ACC112 (cell line): Measurements from ENCODE around the gene TMPO.

ENCODE experiments used
- H2AFZ ChIP-seq: fragments of 200-600 bp; sonication (generic); one replicate; pipeline ENCODE4 v1.6.0; 2017; ENCODE audit warnings: antibody characterized with exemption, low read length; ENCODE audit not compliant: unreplicated experiment
- H3K27ac ChIP-seq: fragments of 200-600 bp; sonication (generic); 2 replicates; pipeline ENCODE4 v1.5.1; 2014; ENCODE audit warnings: low read depth, mild to moderate bottlenecking, antibody characterized with exemption, low read length, moderate library complexity
- H3K27me3 ChIP-seq: fragments of 200-600 bp; sonication (generic); 2 replicates; pipeline ENCODE4 v1.6.1; 2014; ENCODE audit warnings: mild to moderate bottlenecking, antibody characterized with exemption, low read length, moderate library complexity, mixed read lengths; ENCODE audit not compliant: insufficient read depth
- H3K36me3 ChIP-seq: fragments of 200-600 bp; sonication (generic); 2 replicates; pipeline ENCODE4 v1.6.1; 2016; ENCODE audit warnings: mild to moderate bottlenecking, antibody characterized with exemption, low read length, moderate library complexity, mixed read lengths; ENCODE audit not compliant: insufficient read depth
- H3K4me1 ChIP-seq: fragments of 200-600 bp; sonication (generic); one replicate; pipeline ENCODE4 v1.6.1; 2016; ENCODE audit warnings: low read length, mixed read lengths; ENCODE audit not compliant: insufficient read depth, unreplicated experiment, control insufficient read depth
- H3K4me3 ChIP-seq: fragments of 200-600 bp; sonication (generic); 2 replicates; pipeline ENCODE4 v1.5.1; 2014; ENCODE audit warnings: mild to moderate bottlenecking, low read depth, low read length
- H3K79me2 ChIP-seq: fragments of 200-600 bp; sonication (generic); one replicate; pipeline ENCODE4 v1.6.0; 2016; ENCODE audit warnings: low read length; ENCODE audit not compliant: control insufficient read depth, unreplicated experiment, insufficient read depth

Gene TMPO

GRCh38 chr12:98578821-98579220 lies 63.4 kb downstream of the TMPO start:
- no peak overlapping the region for H3K27ac ChIP-seq
- no peak overlapping the region for H2AFZ ChIP-seq

GRCh38 chr12:98579347-98579746 lies 64.0 kb downstream of the TMPO start:
- Histone ChIP-seq H3K36me3 (no peaks in the 10 kb centered on the region), H3K27ac (no peak overlapping the region), H3K79me2 (no peaks in the 10 kb centered on the region), H3K27me3 (no peaks in the 10 kb centered on the region), H3K4me1 (peaks cover 5% of the 10 kb centered on the region), H3K4me3 (no peak overlapping the region), H2AFZ (no peak overlapping the region)

More at GRCh38 chr12:98578821-98579220, 63.4 kb downstream of the TMPO start:
- H3K36me3 ChIP-seq, result no peaks in the 10 kb centered on the region
- H3K79me2 ChIP-seq, result no peaks in the 10 kb centered on the region
- H3K4me1 ChIP-seq, result peaks cover 5% of the 10 kb centered on the region
- H3K27me3 ChIP-seq, result no peaks in the 10 kb centered on the region
- no peak overlapping the region for H3K4me3 ChIP-seq

- Histone ChIP-seq H3K4me1 (peaks cover 5% of the 10 kb centered on the region), H3K36me3 (no peaks in the 10 kb centered on the region), H2AFZ (no peak overlapping the region), H3K4me3 (no peak overlapping the region), H3K27ac (no peak overlapping the region), H3K27me3 (no peaks in the 10 kb centered on the region), H3K79me2 (no peaks in the 10 kb centered on the region)
These were observed 64.4 kb downstream of the TMPO start for GRCh38 chr12:98579835-98580234.

GRCh38 chr12:98580695-98581094 lies 65.3 kb downstream of the TMPO start:
- Histone ChIP-seq H3K4me1 (peaks cover 5% of the 10 kb centered on the region), H3K36me3 (no peaks in the 10 kb centered on the region), H2AFZ (no peak overlapping the region), H3K27ac (no peak overlapping the region), H3K4me3 (no peak overlapping the region), H3K79me2 (no peaks in the 10 kb centered on the region), H3K27me3 (no peaks in the 10 kb centered on the region)

- H3K27me3 ChIP-seq, result no peaks in the 10 kb centered on the region
- no peak overlapping the region for H2AFZ ChIP-seq
- H3K79me2 ChIP-seq, result no peaks in the 10 kb centered on the region
- no peak overlapping the region for H3K4me3 ChIP-seq
- peaks cover 5% of the 10 kb centered on the region for H3K4me1 ChIP-seq
- H3K27ac ChIP-seq, result no peak overlapping the region
- no peaks in the 10 kb centered on the region for H3K36me3 ChIP-seq
These were observed 65.7 kb downstream of the TMPO start for GRCh38 chr12:98581101-98581500.

DNA sequence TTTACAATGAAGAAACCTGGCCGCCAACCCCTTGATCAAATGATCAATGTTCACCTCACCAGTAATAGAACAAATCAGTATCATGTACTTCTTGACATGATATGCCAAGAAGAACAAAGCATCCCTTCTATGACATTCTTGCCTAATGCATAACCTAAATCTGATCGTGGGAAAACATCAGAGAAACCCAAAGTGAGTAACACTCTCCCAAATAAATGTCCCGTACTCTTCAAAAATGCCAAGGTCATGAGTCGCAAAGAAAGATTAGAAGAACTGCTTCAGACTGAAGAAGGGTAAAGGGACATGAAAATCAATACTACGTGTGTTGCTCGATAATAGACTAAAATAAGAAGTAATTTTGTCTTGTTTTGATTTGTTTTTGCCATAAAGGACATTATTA lies 66.7 kb downstream of the TMPO start:
- Histone ChIP-seq H3K4me3 (no peak overlapping the region), H3K27me3 (no peaks in the 10 kb centered on the region), H3K27ac (no peak overlapping the region), H3K4me1 (peaks cover 5% of the 10 kb centered on the region), H3K79me2 (no peaks in the 10 kb centered on the region), H2AFZ (no peak overlapping the region), H3K36me3 (no peaks in the 10 kb centered on the region)

- Histone ChIP-seq H3K27me3 (no peaks in the 10 kb centered on the region), H3K36me3 (no peaks in the 10 kb centered on the region), H2AFZ (no peak overlapping the region), H3K4me3 (no peak overlapping the region), H3K27ac (no peak overlapping the region), H3K79me2 (no peaks in the 10 kb centered on the region), H3K4me1 (peaks cover 4% of the 10 kb centered on the region)
These were observed 71.7 kb downstream of the TMPO start for GRCh38 chr12:98587084-98587483.

- no peak overlapping the region for H3K4me3 ChIP-seq
- peaks cover 8% of the 10 kb centered on the region for H3K36me3 ChIP-seq
- no peak overlapping the region for H3K27ac ChIP-seq
- peaks cover 27% of the 10 kb centered on the region for H3K79me2 ChIP-seq
- peaks cover 5% of the 10 kb centered on the region for H3K4me1 ChIP-seq
- H2AFZ ChIP-seq, result no peak overlapping the region
- no peaks in the 10 kb centered on the region for H3K27me3 ChIP-seq
These were observed 75.8 kb downstream of the TMPO start for GRCh38 chr12:98591209-98591608.

- H3K4me1 ChIP-seq, result peaks cover 5% of the 10 kb centered on the region
- H3K36me3 ChIP-seq, result peaks cover 17% of the 10 kb centered on the region
- H3K4me3 ChIP-seq, result peak overlapping the region; percentile 81
- H3K27ac ChIP-seq, result peak overlapping the region; percentile 53
- H2AFZ ChIP-seq, result peak overlapping the region; percentile 98
- peaks cover 44% of the 10 kb centered on the region for H3K79me2 ChIP-seq
- no peaks in the 10 kb centered on the region for H3K27me3 ChIP-seq
These were observed 77.5 kb downstream of the TMPO start for GRCh38 chr12:98592825-98593322.

- H3K27me3 ChIP-seq, result no peaks in the 10 kb centered on the region
- peak within 1 kb of the TSS; percentile 98 for H2AFZ ChIP-seq
- peaks cover 46% of the 10 kb centered on the region for H3K79me2 ChIP-seq
These were observed 78.1 kb downstream of the TMPO start, which contains the start of gene SLC25A3 for GRCh38 chr12:98593351-98594049. SLC25A3 (plus strand) TSS chr12:98593686; CDS start chr12:98593979, 293 bp downstream.

More at GRCh38 chr12:98593351-98594049, 78.1 kb downstream of the TMPO start, which contains the start of gene SLC25A3:
- Histone ChIP-seq H3K4me3 (peak within 1 kb of the TSS; percentile 81), H3K36me3 (peaks cover 23% of the 10 kb centered on the region), H3K27ac (peak within 1 kb of the TSS; percentile 79), H3K4me1 (peaks cover 5% of the 10 kb centered on the region)
